Gastrocnemius medialis (tissue), 4 donors: ENCODE measurements around the gene SOWAHB. TPM values are rescaled to one million over a fixed set of nuclear protein-coding genes. Genes with fewer than 3 reads are reported as not detected.

Experiments
- ATAC-seq, 2 donors: fragments of 150-250 bp; one replicate each; pipeline ENCODE4 v1.9.1; 2016
- DNase-seq, 2 donors: peaks; one replicate each; pipeline ENCODE4 v3.0.0-alpha.2; 2019
- H3K27ac ChIP-seq, 4 donors: fragments of 200-600 bp; sonication (generic); 1 replicate in 1 of 4; 2 replicates in 3 of 4; pipeline ENCODE4 v1.5.1; 2016 to 2018; ENCODE audit warnings: mild to moderate bottlenecking in 2 of 4, moderate library complexity in 1 of 4
- H3K27me3 ChIP-seq, 3 donors: fragments of 200-600 bp; sonication (generic) in 2 of 3; 1 replicate in 1 of 3; 2 replicates in 2 of 3; pipeline versions ENCODE4 v1.5.1 to v1.6.0; 2016 to 2019; ENCODE audit warnings: mild to moderate bottlenecking in 1 of 3, moderate library complexity in 1 of 3
- H3K36me3 ChIP-seq, 2 donors: fragments of 200-600 bp; sonication (generic) in 1 of 2; one replicate each; pipeline ENCODE4 v1.5.1; 2017 to 2018
- H3K4me1 ChIP-seq, 2 donors: fragments of 200-600 bp; sonication (generic) in 1 of 2; one replicate each; pipeline ENCODE4 v1.5.1; 2016 to 2017; ENCODE audit warnings: mild to moderate bottlenecking in 2 of 2
- H3K4me3 ChIP-seq, 4 donors: fragments of 200-600 bp; sonication (generic) in 3 of 4; 1 replicate in 1 of 4; 2 replicates in 3 of 4; pipeline ENCODE4 v1.5.1; 2016 to 2019; ENCODE audit warnings: mild to moderate bottlenecking in 2 of 4
- H3K9me3 ChIP-seq, 3 donors: fragments of 200-600 bp; sonication (generic) in 2 of 3; 1 replicate in 1 of 3; 2 replicates in 2 of 3; pipeline ENCODE4 v1.5.1; 2016 to 2019
- CTCF ChIP-seq, 5 experiments: fragments of 450-650 bp in 3 of 5; fragments of 200-600 bp in 2 of 5; sonication (generic) in 2 of 5; IDR thresholded peaks in 4 of 5; conservative IDR thresholded peaks in 1 of 5; 1 replicate in 4 of 5; 2 replicates in 1 of 5; pipeline ENCODE4 v1.5.1; 2016 to 2019; ENCODE audit warnings: antibody characterized with exemption in 5 of 5, mild to moderate bottlenecking in 3 of 5, moderate library complexity in 3 of 5
- POLR2A ChIP-seq, 2 donors: fragments of 450-650 bp; IDR thresholded peaks; one replicate each; pipeline ENCODE4 v1.6.1; 2017; ENCODE audit warnings: antibody characterized with exemption in 2 of 2, mild to moderate bottlenecking in 2 of 2, moderate library complexity in 2 of 2
- in situ Hi-C, 4 donors: fragments of 200-750 bp; cut with MboI; loops; one replicate each; pipeline versions ENCODE4 v1.15.0 to v1.8.0; 2017; ENCODE audit warnings: low sequenced_read_pairs in 4 of 4
- intact Hi-C: fragments of 100-400 bp; cut with DNase I; formaldehyde crosslinking; loops from one replicate; pipeline ENCODE4 v1.15.1; 2023; ENCODE audit warnings: low total_unique reads
- total RNA-seq, 4 donors: library from RNA; depleted of rRNA; stranded (reverse); fragments of >200 nt; gene quantifications; one replicate each; pipeline versions ENCODE4 v1.1.0 to v1.2.3, GENCODE V29; 2016

SOWAHB gene
- total RNA-seq, 4 donors from 2014 or later: 0.12 TPM; not detected in 3

DNA sequence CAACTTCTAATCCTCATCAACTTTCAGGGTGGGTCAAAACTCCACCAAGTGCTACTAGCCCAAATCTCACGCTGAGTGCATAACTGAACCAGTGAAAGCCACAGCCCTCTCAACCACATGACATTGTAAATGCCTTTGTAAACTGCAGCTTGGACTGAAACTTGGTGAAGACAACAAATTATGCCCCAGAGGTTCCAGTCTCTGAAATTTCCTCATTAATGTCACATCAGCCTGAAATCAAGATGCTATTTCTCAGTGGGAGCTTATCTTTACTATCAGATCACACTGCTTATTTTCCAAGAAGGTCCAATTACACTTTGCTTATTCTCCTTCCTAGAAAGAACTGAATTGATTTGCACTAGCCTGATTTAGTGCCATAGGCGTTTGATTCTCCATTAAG is 46.6 kb downstream of the SOWAHB start:
- TF ChIP-seq CTCF (IDR thresholded peaks at IDR 0.05 in 4 of 5, conservative IDR thresholded peaks at IDR 0.05 in 1 of 5) (no peak), POLR2A (IDR thresholded peaks at IDR 0.05) (no peak)
- Histone ChIP-seq H3K9me3 (no peaks in the 10 kb centered on the region), H3K36me3 (no peaks in the 10 kb centered on the region), H3K4me1 (no peaks in the 10 kb centered on the region), H3K27ac (no peak overlapping the region), H3K4me3 (no peak overlapping the region), H3K27me3 (no peaks in the 10 kb centered on the region)
- in situ Hi-C loops (no loop called here), intact Hi-C loops (no loop called here)
- ATAC-seq (no peak), DNase-seq (no peak)

DNA sequence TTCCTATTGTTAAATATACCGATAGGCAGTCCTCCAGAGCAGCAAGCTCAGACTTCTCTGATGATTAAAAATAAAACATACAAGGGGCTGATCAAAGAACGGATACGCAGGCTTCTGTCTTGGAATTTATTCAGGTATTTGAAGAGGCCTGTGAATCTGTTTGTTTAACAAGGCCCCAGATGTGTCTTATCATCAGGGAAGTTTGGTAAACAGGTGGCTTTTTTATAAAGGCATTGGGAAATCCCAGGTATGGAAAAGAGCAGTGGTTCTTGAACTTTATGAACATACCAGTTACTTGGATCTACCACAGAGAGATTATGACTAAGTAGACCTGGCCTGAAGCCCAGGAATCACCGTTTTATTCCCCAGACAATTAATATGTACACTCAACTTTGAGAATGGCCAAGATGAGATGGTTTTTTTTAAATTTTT is 47.9 kb downstream of the SOWAHB start:
- no peaks in the 10 kb centered on the region for H3K27me3 ChIP-seq
- in situ Hi-C loops: no loop called here
- intact Hi-C loops: no loop called here
- no peak overlapping the region for H3K4me3 ChIP-seq
- H3K27ac ChIP-seq: no peak overlapping the region
- ATAC-seq (no peak), DNase-seq (no peak)
- H3K4me1 ChIP-seq: no peaks in the 10 kb centered on the region
- no peaks in the 10 kb centered on the region for H3K9me3 ChIP-seq
- TF ChIP-seq CTCF (IDR thresholded peaks at IDR 0.05 in 4 of 5, conservative IDR thresholded peaks at IDR 0.05 in 1 of 5) (no peak), POLR2A (IDR thresholded peaks at IDR 0.05) (no peak)
- no peaks in the 10 kb centered on the region for H3K36me3 ChIP-seq

Other genes starting within 250 kb of the SOWAHB start
- 100 to 1,000 TPM in 1 of 4 donors, 10 to 100 TPM in 3; 11.3 to 104 (median 47.9) TPM for gene SEPTIN11, start 51.6 kb upstream of the SOWAHB start, total RNA-seq
- 100 to 1,000 TPM in 3 of 4 donors, 10 to 100 TPM in 1; 82.8 to 138 (median 129) TPM for gene CCNI, start 177.8 kb upstream of the SOWAHB start, total RNA-seq